Hepatocyte (in vitro differentiated cells): ENCODE measurements around the gene EFHD2.

Source experiments
- EZH2 ChIP-seq: fragments of 200-600 bp; sonication (generic); IDR thresholded peaks from 2 replicates; pipeline ENCODE4 v1.6.1; 2016; ENCODE audit warnings: antibody characterized with exemption, mild to moderate bottlenecking, borderline replicate concordance
- EZH2phosphoT487 ChIP-seq: fragments of 200-600 bp; sonication (generic); IDR thresholded peaks from one replicate; pipeline ENCODE4 v1.6.1; 2018; ENCODE audit warnings: antibody characterized with exemption, mild to moderate bottlenecking, low read depth, moderate library complexity; ENCODE audit not compliant: unreplicated experiment, severe bottlenecking
- TF ChIP-seq, protein P1 (sequence below): fragments of 200-600 bp; sonication (generic); IDR thresholded peaks from 2 replicates; pipeline ENCODE4 v1.5.1; 2016; ENCODE audit warnings: antibody characterized with exemption, mild to moderate bottlenecking; ENCODE audit not compliant: poor library complexity

DNA sequence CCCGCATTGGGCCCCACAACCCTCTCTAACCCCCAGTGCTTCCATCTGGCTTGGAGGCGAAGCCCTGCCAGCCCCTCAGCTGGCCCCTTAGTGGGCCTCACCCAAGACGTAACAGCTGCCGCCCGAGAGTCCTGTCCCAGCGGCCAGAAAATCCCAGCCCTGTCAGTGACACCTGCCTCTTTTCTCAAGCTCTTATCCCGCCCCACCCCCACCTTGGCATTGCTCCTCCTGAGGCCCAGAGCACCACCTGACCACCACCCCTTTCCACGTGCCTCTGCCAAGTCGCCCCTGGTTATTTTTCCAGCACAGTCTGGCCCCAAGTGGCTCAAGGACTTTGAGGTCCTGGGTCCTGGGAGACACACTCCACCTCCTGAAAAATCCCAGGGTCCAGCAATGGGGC, 22.6 kb downstream of the EFHD2 start:
- TF ChIP-seq, protein P1, sequence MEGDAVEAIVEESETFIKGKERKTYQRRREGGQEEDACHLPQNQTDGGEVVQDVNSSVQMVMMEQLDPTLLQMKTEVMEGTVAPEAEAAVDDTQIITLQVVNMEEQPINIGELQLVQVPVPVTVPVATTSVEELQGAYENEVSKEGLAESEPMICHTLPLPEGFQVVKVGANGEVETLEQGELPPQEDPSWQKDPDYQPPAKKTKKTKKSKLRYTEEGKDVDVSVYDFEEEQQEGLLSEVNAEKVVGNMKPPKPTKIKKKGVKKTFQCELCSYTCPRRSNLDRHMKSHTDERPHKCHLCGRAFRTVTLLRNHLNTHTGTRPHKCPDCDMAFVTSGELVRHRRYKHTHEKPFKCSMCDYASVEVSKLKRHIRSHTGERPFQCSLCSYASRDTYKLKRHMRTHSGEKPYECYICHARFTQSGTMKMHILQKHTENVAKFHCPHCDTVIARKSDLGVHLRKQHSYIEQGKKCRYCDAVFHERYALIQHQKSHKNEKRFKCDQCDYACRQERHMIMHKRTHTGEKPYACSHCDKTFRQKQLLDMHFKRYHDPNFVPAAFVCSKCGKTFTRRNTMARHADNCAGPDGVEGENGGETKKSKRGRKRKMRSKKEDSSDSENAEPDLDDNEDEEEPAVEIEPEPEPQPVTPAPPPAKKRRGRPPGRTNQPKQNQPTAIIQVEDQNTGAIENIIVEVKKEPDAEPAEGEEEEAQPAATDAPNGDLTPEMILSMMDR, result no peak
- TF ChIP-seq EZH2 (no peak), EZH2phosphoT487 (no peak)
